Left renal pelvis (tissue), 4 donors: ENCODE measurements around the gene RSAD1. TPM values are rescaled to one million over a fixed set of nuclear protein-coding genes. Genes with fewer than 3 reads are reported as not detected.
"Not testable (repeated sequence)": the region's sequence is repeated elsewhere in the genome, so short reads cannot be mapped to it uniquely, and the experiment has no call there.

ENCODE experiments used
- DNase-seq, 4 donors: peaks; one replicate each; pipeline ENCODE4 v3.0.0-alpha.2; 2013; ENCODE audit warnings: low read depth in 4 of 4, low spot score in 3 of 4
- polyA plus RNA-seq, 4 donors: library from polyadenylated mRNA; unstranded; fragments of 120-200 nt; gene quantifications; one replicate each; pipeline ENCODE4 v1.2.1, GENCODE V29; 2013; ENCODE audit not compliant: insufficient read length in 4 of 4

The RSAD1 gene
- polyA plus RNA-seq, 4 donors = 31.2 to 64.1 (median 47.1) TPM

- no peak for DNase-seq
These were observed 7.4 kb upstream of the RSAD1 start for GRCh38 chr17:50471009-50471905.

GRCh38 chr17:50472286-50472685, 6.4 kb upstream of the RSAD1 start:
- DNase-seq = no peak

- DNase-seq = not testable (repeated sequence)
These were observed 5.9 kb upstream of the RSAD1 start for GRCh38 chr17:50472761-50473161.

- DNase-seq = no peak
These were observed 4.8 kb upstream of the RSAD1 start for GRCh38 chr17:50473901-50474300.

GRCh38 chr17:50474523-50474922, 4.1 kb upstream of the RSAD1 start:
- DNase-seq = no peak

GRCh38 chr17:50475362-50475761, 3.3 kb upstream of the RSAD1 start:
- DNase-seq = no peak

GRCh38 chr17:50475775-50476544, 2.7 kb upstream of the RSAD1 start:
- DNase-seq = not testable (repeated sequence)

- DNase-seq = no peak
These were observed 1.9 kb upstream of the RSAD1 start for GRCh38 chr17:50476545-50477315.

- DNase-seq = no peak
These were observed 684 bp upstream of the RSAD1 start for GRCh38 chr17:50477976-50478375.

GRCh38 chr17:50479522-50480141, 972 bp downstream of the RSAD1 start:
- peak in 1 of 4 donors; percentile 63 for DNase-seq

GRCh38 chr17:50480142-50480764, 1.6 kb downstream of the RSAD1 start:
- no peak for DNase-seq

- no peak for DNase-seq
These were observed 2.3 kb downstream of the RSAD1 start for GRCh38 chr17:50480854-50481490.

GRCh38 chr17:50481648-50482047, 3.0 kb downstream of the RSAD1 start:
- no peak for DNase-seq

- DNase-seq = no peak
These were observed 3.5 kb downstream of the RSAD1 start for GRCh38 chr17:50482110-50482509.

GRCh38 chr17:50482516-50482915, 3.9 kb downstream of the RSAD1 start:
- peak in 2 of 4 donors; percentile 67 to 79 for DNase-seq

- no peak for DNase-seq
These were observed 4.6 kb downstream of the RSAD1 start for GRCh38 chr17:50483266-50483665.

- no peak for DNase-seq
These were observed 5.9 kb downstream of the RSAD1 start for GRCh38 chr17:50484386-50485155.

GRCh38 chr17:50487213-50488096, 8.8 kb downstream of the RSAD1 start:
- DNase-seq = no peak
